Cardiac muscle cell (in vitro differentiated cells and primary cell): ENCODE data around the gene SH3BP5. TPM values are rescaled to one million over a fixed set of nuclear protein-coding genes. Genes with fewer than 3 reads are reported as not detected.

Source experiments
- DNase-seq, 2 donors: peaks; one replicate each; pipeline versions ENCODE4 v3.0.0 to v3.0.0-alpha.2; 2010 to 2017; ENCODE audit warnings: low read depth in 1 of 2, low spot score in 1 of 2
- H3K27ac ChIP-seq: fragments of 200-600 bp; sonication (generic); 2 replicates; pipeline ENCODE4 v1.5.1; 2016
- H3K27me3 ChIP-seq: fragments of 200-600 bp; sonication (generic); 2 replicates; pipeline ENCODE4 v1.6.0; 2016; ENCODE audit warnings: control low read depth
- H3K36me3 ChIP-seq: fragments of 200-600 bp; sonication (generic); 2 replicates; pipeline ENCODE4 v1.5.1; 2016; ENCODE audit warnings: control low read depth
- H3K4me1 ChIP-seq: fragments of 200-600 bp; sonication (generic); 2 replicates; pipeline ENCODE4 v1.8.1; 2017; ENCODE audit warnings: low read depth, mild to moderate bottlenecking, mixed run types
- H3K4me3 ChIP-seq: fragments of 200-600 bp; sonication (generic); 2 replicates; pipeline ENCODE4 v1.5.1; 2016; ENCODE audit warnings: mild to moderate bottlenecking
- H3K9me3 ChIP-seq: fragments of 200-600 bp; sonication (generic); 2 replicates; pipeline ENCODE4 v1.5.1; 2017; ENCODE audit warnings: low read depth, mild to moderate bottlenecking, control low read depth
- polyA plus RNA-seq: library from polyadenylated mRNA; unstranded; fragments of >200 nt; fragmentation: Nextera tagmentation; extraction: Ambion mirVana; gene quantifications from 2 replicates; pipeline ENCODE4 v1.2.1, GENCODE V29; 2016
- total RNA-seq: library from RNA; depleted of rRNA; stranded (reverse); fragments of >200 nt; gene quantifications from 2 replicates; pipeline ENCODE4 v1.2.3, GENCODE V29; 2016
- TF ChIP-seq, protein P1 (sequence below): IDR thresholded peaks from 2 replicates; pipeline ENCODE4 v1.5.1; 2012; ENCODE audit warnings: low read depth, mild to moderate bottlenecking, low read length

The SH3BP5 gene
- total and polyA plus RNA-seq, 2 experiments from 2014 or later = 10.6 to 18.5 TPM

DNA sequence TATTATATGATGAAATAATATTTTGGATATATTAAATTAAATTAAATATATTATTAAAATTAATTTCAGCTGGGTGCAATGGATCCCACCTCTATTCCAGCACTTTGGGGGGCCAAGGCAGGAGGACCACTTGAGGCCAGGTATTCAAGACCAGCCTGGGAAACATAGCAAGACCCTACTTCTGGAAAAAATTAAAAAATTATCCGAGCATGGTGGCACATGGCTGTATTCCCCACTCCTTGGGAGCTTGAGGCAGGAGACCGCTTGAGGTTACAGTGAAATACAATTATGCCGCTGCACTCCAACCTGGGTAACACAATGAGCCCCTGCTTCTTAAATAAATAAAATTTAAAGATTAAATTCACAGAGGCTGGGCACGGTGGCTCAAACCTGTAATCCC lies 61.4 kb downstream of the SH3BP5 start:
- Histone ChIP-seq H3K36me3 (no peaks in the 10 kb centered on the region), H3K4me1 (peaks cover 5% of the 10 kb centered on the region), H3K27me3 (no peaks in the 10 kb centered on the region), H3K9me3 (no peaks in the 10 kb centered on the region), H3K27ac (no peak overlapping the region), H3K4me3 (no peak overlapping the region)
- TF ChIP-seq, protein P1, sequence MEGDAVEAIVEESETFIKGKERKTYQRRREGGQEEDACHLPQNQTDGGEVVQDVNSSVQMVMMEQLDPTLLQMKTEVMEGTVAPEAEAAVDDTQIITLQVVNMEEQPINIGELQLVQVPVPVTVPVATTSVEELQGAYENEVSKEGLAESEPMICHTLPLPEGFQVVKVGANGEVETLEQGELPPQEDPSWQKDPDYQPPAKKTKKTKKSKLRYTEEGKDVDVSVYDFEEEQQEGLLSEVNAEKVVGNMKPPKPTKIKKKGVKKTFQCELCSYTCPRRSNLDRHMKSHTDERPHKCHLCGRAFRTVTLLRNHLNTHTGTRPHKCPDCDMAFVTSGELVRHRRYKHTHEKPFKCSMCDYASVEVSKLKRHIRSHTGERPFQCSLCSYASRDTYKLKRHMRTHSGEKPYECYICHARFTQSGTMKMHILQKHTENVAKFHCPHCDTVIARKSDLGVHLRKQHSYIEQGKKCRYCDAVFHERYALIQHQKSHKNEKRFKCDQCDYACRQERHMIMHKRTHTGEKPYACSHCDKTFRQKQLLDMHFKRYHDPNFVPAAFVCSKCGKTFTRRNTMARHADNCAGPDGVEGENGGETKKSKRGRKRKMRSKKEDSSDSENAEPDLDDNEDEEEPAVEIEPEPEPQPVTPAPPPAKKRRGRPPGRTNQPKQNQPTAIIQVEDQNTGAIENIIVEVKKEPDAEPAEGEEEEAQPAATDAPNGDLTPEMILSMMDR = no peak
- no peak for DNase-seq

DNA sequence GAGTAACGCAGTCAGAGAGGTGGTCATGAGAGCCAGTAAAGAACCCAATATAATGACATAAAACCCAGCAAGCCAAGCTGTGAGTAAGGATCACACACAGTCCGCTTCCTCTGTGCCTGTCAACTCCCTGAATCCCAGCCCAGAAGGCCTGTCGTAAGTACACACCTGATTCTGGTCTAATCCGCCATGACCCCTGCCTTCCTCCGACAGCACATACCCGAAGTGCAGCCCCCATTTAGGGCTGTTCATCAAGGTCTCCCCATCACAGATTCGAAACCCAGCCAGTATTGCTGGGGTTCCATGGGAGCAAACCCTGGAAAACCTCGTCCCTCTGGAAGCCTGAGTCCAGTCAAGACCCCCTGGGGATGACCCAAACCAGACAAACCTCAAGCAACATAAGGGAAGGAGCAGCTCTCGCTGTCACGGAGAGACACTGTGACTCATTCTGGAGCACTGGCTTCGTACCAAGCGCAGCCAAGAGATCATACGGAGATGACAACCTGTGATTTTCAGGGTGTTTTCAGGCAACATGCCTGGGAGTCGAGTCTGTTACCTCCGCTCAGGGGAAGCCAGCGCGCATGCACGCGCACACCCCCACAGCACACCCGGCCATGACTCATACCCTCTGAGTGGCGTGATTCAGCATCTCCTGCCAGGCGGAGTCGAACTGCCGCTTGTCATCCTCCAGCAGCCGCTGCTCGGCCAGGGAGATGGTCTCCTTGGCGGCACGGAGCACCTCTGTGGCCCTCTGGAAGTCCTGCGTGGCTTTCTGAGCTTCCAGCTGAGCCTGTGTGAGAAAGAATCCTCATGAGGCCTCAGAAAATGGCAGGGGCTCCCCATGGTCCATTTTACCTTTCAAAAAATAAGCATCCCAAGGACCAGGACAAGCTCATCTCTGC lies 63.0 kb downstream of the SH3BP5 start:
- Histone ChIP-seq H3K4me3 (no peak overlapping the region), H3K27ac (no peak overlapping the region), H3K36me3 (no peaks in the 10 kb centered on the region), H3K9me3 (no peaks in the 10 kb centered on the region), H3K27me3 (no peaks in the 10 kb centered on the region), H3K4me1 (peaks cover 5% of the 10 kb centered on the region)
- peak in 1 of 2 donors; percentile 96 for DNase-seq
- TF ChIP-seq, protein P1 = no peak

DNA sequence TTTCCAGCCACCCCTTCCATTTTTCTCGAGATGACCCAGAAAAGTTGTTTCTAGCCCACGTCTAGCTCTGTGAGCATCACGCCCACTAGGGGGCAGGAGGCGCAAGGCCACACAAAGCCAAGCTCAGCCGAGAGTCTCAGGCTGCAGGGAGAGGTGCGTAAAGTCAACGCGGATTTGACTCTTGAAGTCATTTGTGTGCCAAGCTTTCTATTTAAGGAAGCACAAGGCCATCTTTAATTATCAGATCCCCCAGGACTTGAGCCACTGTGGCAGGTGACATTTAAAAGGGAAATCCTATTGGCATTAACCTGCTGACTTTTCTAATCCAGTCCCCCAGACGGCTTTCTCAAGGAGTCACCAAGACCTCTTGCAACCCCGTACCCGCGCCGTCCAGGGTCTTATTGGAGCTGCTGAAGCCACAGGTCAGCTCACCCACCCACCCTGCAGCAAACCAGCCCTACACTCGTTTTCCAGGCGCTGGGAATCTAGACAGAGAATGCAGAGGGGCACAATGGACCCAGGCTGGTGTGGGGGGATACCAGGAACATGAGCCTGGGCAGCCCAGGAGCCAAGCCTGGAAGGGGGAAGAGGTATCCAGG lies 64.3 kb downstream of the SH3BP5 start:
- no peak overlapping the region for H3K27ac ChIP-seq
- H3K4me3 ChIP-seq = no peak overlapping the region
- no peaks in the 10 kb centered on the region for H3K27me3 ChIP-seq
- no peaks in the 10 kb centered on the region for H3K9me3 ChIP-seq
- TF ChIP-seq, protein P1 = peak; percentile 95
- DNase-seq = peak; percentile 91 to 93
- peaks cover 5% of the 10 kb centered on the region for H3K4me1 ChIP-seq
- H3K36me3 ChIP-seq = no peaks in the 10 kb centered on the region

DNA sequence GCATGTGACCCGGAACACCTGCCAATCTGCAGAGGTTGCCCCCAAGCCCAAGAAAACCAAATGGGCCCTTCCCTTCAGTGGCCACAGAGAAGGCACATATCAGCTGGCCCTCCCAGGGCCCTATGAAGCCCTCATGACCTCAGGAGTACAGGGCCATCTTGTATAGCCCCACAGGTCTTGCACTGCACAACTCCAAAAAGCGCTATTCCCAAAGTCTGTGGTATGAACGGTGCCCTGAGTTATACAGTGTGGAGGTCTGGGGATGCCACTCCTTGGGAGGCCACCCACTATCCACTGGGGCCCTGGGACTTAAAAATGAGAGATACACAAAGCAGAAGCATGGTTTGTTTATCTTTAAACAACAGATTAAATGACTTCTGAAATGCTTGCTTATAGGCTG lies 64.9 kb downstream of the SH3BP5 start:
- Histone ChIP-seq H3K27me3 (no peaks in the 10 kb centered on the region), H3K9me3 (no peaks in the 10 kb centered on the region), H3K27ac (no peak overlapping the region), H3K36me3 (no peaks in the 10 kb centered on the region), H3K4me1 (peaks cover 5% of the 10 kb centered on the region), H3K4me3 (no peak overlapping the region)
- no peak for DNase-seq
- TF ChIP-seq, protein P1 = no peak

DNA sequence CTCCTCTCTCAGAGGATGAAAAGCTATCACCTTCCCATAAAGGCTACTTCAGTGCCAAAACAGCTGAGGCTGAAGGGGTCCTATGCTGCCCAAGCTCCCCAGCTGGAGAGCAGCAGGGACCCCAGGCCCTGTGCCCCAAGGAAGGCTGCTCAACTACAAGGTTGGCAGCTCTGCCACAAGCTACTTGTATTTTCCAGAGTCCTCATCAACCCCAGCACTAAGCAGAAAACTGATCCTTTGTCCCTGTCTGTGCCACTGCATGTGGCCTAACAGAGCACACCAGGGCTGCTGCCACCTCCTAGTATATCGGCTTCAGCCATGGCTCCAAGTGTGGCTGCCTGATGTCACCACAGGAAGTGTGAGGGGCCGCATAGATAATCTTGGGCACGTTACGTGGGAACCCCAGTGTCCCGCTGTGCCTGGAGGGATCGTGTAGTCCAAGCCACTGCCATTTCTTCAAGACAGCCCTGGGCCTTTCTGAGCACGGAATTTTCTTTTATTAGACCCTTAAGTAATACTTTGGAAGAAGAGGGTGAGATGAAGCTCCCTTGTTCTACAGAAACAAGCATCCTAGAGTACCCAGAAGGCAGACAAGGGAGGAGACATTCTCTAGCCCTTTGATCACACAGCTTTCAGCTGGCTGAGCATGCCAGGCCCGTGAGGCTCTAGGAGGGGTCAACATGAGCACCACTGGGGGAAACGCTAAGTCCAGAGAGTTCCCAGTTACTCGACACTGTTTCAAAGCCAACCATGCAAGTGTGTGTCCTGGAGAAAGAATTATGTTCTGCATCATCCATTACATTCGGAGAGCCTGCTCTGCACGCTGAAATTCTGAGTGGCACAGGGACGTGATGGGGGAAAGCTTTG lies 65.6 kb downstream of the SH3BP5 start:
- Histone ChIP-seq H3K4me1 (peaks cover 8% of the 10 kb centered on the region), H3K36me3 (no peaks in the 10 kb centered on the region)
- TF ChIP-seq, protein P1 = no peak

More for the DNA sequence above, 65.6 kb downstream of the SH3BP5 start:
- Histone ChIP-seq H3K4me3 (no peak overlapping the region), H3K9me3 (no peaks in the 10 kb centered on the region), H3K27me3 (no peaks in the 10 kb centered on the region), H3K27ac (no peak overlapping the region)
- DNase-seq = no peak
